ENCODE results near the gene CFAP61. TPM values are rescaled to one million over a fixed set of nuclear protein-coding genes. Genes with fewer than 3 reads are reported as not detected.

Gene CFAP61
- total and polyA plus RNA-seq, 10 donors: 0.06 to 0.17 TPM; not detected in 8

GRCh38 chr20:20401991-20402390 lies 349.7 kb downstream of the CFAP61 start:
- H3K4me1 ChIP-seq: no peaks in the 10 kb centered on the region
- H3K4me3 ChIP-seq: no peak overlapping the region
- WGBS, 5 donors: 87 to 97% (median 94%) methylated on average over 3 of the region's 3 CpGs
- intact Hi-C loops (cut with DNase I; ENCODE audit: low total_unique reads): no loop called here
- H3K27ac ChIP-seq: no peak overlapping the region
- H3K36me3 ChIP-seq: peaks cover 0 to 100% (median 0%) of the 10 kb centered on the region in 6 donors
- TF ChIP-seq POLR2A (IDR thresholded peaks at IDR 0.05) (no peak), CTCF (IDR thresholded peaks at IDR 0.05 in 8 of 11, conservative IDR thresholded peaks at IDR 0.05 in 3 of 11) (no peak), POLR2AphosphoS5 (IDR thresholded peaks at IDR 0.05) (no peak)
- DNase-seq: no peak
- H3K27me3 ChIP-seq (replicated peaks in 1 of 7): no peaks in the 10 kb centered on the region
- H3K9me3 ChIP-seq: no peaks in the 10 kb centered on the region

GRCh38 chr20:20404633-20405032 lies 352.3 kb downstream of the CFAP61 start:
- Histone ChIP-seq H3K4me3 (no peak overlapping the region), H3K9me3 (no peaks in the 10 kb centered on the region), H3K4me1 (no peaks in the 10 kb centered on the region), H3K27ac (no peak overlapping the region), H3K36me3 (peaks cover 0 to 97% (median 3%) of the 10 kb centered on the region in 6 donors), H3K27me3 (replicated peaks in 1 of 7) (no peaks in the 10 kb centered on the region)
- WGBS, 5 donors: 86 to 99% (median 91%) methylated on average over 5 of the region's 5 CpGs
- no peak for DNase-seq
- intact Hi-C loops (cut with DNase I; ENCODE audit: low total_unique reads): no loop called here
- TF ChIP-seq POLR2A (IDR thresholded peaks at IDR 0.05) (no peak), POLR2AphosphoS5 (IDR thresholded peaks at IDR 0.05) (no peak), CTCF (IDR thresholded peaks at IDR 0.05 in 8 of 11, conservative IDR thresholded peaks at IDR 0.05 in 3 of 11) (no peak)

- TF ChIP-seq CTCF (IDR thresholded peaks at IDR 0.05 in 8 of 11, conservative IDR thresholded peaks at IDR 0.05 in 3 of 11) (no peak), POLR2A (IDR thresholded peaks at IDR 0.05) (no peak), POLR2AphosphoS5 (IDR thresholded peaks at IDR 0.05) (no peak)
- 84 to 90% (median 89%) methylated on average over 10 of the region's 10 CpGs for WGBS, 5 donors
- intact Hi-C loops (cut with DNase I; ENCODE audit: low total_unique reads): no loop called here
- H3K4me3 ChIP-seq: no peak overlapping the region
- peaks cover 0 to 94% (median 3%) of the 10 kb centered on the region in 6 donors for H3K36me3 ChIP-seq
- no peak for DNase-seq
- H3K27ac ChIP-seq: no peak overlapping the region
- H3K4me1 ChIP-seq: no peaks in the 10 kb centered on the region
- no peaks in the 10 kb centered on the region for H3K27me3 ChIP-seq (replicated peaks in 1 of 7)
- no peaks in the 10 kb centered on the region for H3K9me3 ChIP-seq
Measured at GRCh38 chr20:20405623-20406022, 353.3 kb downstream of the CFAP61 start.

GRCh38 chr20:20406306-20406705 lies 354.0 kb downstream of the CFAP61 start:
- no peaks in the 10 kb centered on the region for H3K4me1 ChIP-seq
- no peak for DNase-seq
- TF ChIP-seq POLR2AphosphoS5 (IDR thresholded peaks at IDR 0.05): no peak
- TF ChIP-seq CTCF (IDR thresholded peaks at IDR 0.05 in 8 of 11, conservative IDR thresholded peaks at IDR 0.05 in 3 of 11): no peak
- no peak for TF ChIP-seq POLR2A (IDR thresholded peaks at IDR 0.05)
- no peak overlapping the region for H3K4me3 ChIP-seq
- peaks cover 0 to 91% (median 3%) of the 10 kb centered on the region in 6 donors for H3K36me3 ChIP-seq
- no peaks in the 10 kb centered on the region for H3K27me3 ChIP-seq (replicated peaks in 1 of 7)
- H3K9me3 ChIP-seq: no peaks in the 10 kb centered on the region
- WGBS, 5 donors: 78 to 87% (median 82%) methylated on average over 2 of the region's 2 CpGs
- intact Hi-C loops (cut with DNase I; ENCODE audit: low total_unique reads): no loop called here
- H3K27ac ChIP-seq: no peak overlapping the region
